Articular chondrocyte of knee joint (primary cell): ENCODE measurements around the gene CCL1. TPM values are rescaled to one million over a fixed set of nuclear protein-coding genes. Genes with fewer than 3 reads are reported as not detected.

Experiments used
- total RNA-seq: library from RNA; depleted of rRNA; stranded (reverse); fragments of >200 nt; gene quantifications from 2 replicates; pipeline ENCODE4 v1.2.3, GENCODE V29; 2012

Gene CCL1
- not detected in 2 replicates for total RNA-seq

DNA sequence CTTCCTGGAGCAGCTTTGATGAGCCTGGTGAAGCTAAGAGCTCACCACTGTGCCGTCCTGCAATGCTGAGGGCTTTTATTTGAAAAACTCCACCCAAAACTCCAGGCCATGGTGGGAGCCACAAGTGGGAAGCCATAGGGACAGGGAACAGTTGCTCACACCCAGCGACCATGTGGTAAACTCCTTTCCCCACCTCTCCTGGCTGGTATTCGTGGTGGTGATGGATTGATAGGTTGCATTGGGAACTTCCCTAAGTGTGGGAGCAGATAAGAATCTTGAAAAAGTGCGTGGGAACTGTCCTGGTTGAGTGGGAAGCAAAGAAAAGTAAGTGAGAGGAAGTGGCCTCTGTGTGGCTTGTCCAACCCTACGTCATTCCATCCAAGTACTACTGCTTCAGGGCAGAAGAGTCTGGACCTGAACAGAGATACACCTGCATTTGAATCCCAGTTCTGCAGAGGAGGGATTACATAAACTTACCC, at the start of gene CCL1:
TSS of gene CCL1 (minus strand) at position 51 of the 479 bp plus-strand sequence. CDS start 72 bp downstream, outside the sequence.

DNA sequence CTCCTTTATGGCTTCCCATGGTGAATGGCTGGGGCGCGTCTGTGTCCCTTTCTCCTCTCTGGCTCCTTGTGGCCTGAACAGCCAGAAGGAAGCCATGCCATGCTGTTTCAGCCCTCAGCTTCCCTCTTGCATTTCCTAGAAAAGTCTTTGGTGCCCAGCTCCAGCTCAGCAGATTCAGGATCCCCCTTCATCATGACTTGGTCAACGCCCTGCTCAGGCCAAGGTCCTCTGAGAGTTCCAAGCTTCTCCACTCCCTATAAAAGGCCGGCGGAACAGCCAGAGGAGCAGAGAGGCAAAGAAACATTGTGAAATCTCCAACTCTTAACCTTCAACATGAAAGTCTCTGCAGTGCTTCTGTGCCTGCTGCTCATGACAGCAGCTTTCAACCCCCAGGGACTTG, 6.8 kb downstream of the CCL1 start, which contains the start of gene CCL13:
TSS of gene CCL13 (plus strand) at position 287 of the 400 bp plus-strand sequence. CDS start at position 334, 47 bp downstream.

DNA sequence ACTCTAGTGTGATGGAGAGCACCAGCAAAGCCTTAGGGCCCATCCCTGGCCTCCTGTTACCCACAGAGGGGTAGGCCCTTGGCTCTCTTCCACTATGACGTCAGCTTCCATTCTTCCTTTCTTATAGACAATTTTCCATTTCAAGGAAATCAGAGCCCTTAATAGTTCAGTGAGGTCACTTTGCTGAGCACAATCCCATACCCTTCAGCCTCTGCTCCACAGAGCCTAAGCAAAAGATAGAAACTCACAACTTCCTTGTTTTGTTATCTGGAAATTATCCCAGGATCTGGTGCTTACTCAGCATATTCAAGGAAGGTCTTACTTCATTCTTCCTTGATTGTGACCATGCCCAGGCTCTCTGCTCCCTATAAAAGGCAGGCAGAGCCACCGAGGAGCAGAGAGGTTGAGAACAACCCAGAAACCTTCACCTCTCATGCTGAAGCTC, 44.0 kb downstream of the CCL1 start, which contains the start of gene CCL8:
TSS of gene CCL8 (plus strand) at position 397 of the 445 bp plus-strand sequence. CDS start 67 bp downstream, outside the sequence.

Other genes starting within 250 kb of the CCL1 start
- gene CCL2, start 107.9 kb downstream of the CCL1 start, total RNA-seq, result 151 and 185 TPM in 2 replicates
- gene CCL7, start 93.0 kb downstream of the CCL1 start, total RNA-seq, result 3.9 and 6.0 TPM in 2 replicates
- gene CCL11, start 77.5 kb downstream of the CCL1 start, total RNA-seq, result not detected in 2 replicates
- 0.97 and 1.2 TPM in 2 replicates for gene CCL8, start 43.8 kb downstream of the CCL1 start, total RNA-seq
- 0.32 TPM in 1 of 2 replicates, not detected in the other for gene CCL13, start 6.8 kb downstream of the CCL1 start, total RNA-seq
- under 0.01 TPM in 1 of 2 replicates, not detected in the other for gene TMEM132E, start 216.3 kb upstream of the CCL1 start, total RNA-seq